HepG2 (cell line): ENCODE results near the gene ACTN4. TPM values are rescaled to one million over a fixed set of nuclear protein-coding genes. Genes with fewer than 3 reads are reported as not detected.
A peak's percentile ranks its signal among the peaks of the same experiment; 100 is the strongest.

Experiments used
- GATAD1 ChIP-seq: IDR thresholded peaks from 2 replicates; pipeline ENCODE4 v1.6.1; 2016; ENCODE audit warnings: missing genetic modification reagents, missing compliant biosample characterization
- KAT8 ChIP-seq: IDR thresholded peaks from 2 replicates; pipeline ENCODE4 v1.6.1; 2016; ENCODE audit warnings: missing genetic modification reagents, missing compliant biosample characterization
- KDM6A ChIP-seq: IDR thresholded peaks from 2 replicates; pipeline ENCODE4 v1.6.1; 2016; ENCODE audit warnings: low read depth
- MXI1 ChIP-seq: IDR thresholded peaks from 3 replicates; pipeline ENCODE4 v1.6.1; 2012; ENCODE audit warnings: low read depth, low read length, inconsistent platforms, borderline replicate concordance
- SOX5 ChIP-seq: IDR thresholded peaks from 2 replicates; pipeline ENCODE4 v1.6.1; 2016; ENCODE audit warnings: borderline replicate concordance
- SPEN ChIP-seq: sonication (generic); formaldehyde crosslinking; IDR thresholded peaks from 2 replicates; pipeline ENCODE4 v1.5.1; 2020; ENCODE audit warnings: low read depth, mild to moderate bottlenecking, missing genetic modification reagents
- STAT5B ChIP-seq: sonication (generic); formaldehyde crosslinking; IDR thresholded peaks from 2 replicates; pipeline ENCODE4 v1.4.0; 2020; ENCODE audit warnings: missing genetic modification reagents
- THAP11 ChIP-seq: IDR thresholded peaks from 2 replicates; pipeline ENCODE4 v1.6.1; 2016; ENCODE audit warnings: missing biosample characterization, missing genetic modification reagents
- ZNF263 ChIP-seq: sonication (generic); formaldehyde crosslinking; IDR thresholded peaks from 2 replicates; pipeline ENCODE4 v1.4.0; 2020; ENCODE audit warnings: missing genetic modification reagents
- ZNF446 ChIP-seq: sonication (generic); formaldehyde crosslinking; IDR thresholded peaks from 2 replicates; pipeline ENCODE4 v1.5.0; 2020; ENCODE audit warnings: mild to moderate bottlenecking, missing genetic modification reagents
- ZNF644 ChIP-seq: IDR thresholded peaks from 2 replicates; pipeline ENCODE4 v1.6.1; 2016; ENCODE audit warnings: low read depth
- ZSCAN25 ChIP-seq: sonication (generic); formaldehyde crosslinking; IDR thresholded peaks from 2 replicates; pipeline ENCODE4 v1.8.0; 2022; ENCODE audit warnings: mild to moderate bottlenecking, missing genetic modification reagents
- polyA plus RNA-seq, 8 experiments: library from polyadenylated mRNA; depleted of rRNA in 3 of 8; stranded (reverse) in 7 of 8; unstranded in 1 of 8; fragments of >200 nt; fragmentation: Illumina TruSeq in 4 of 8; extraction: Trizol in 4 of 8; gene quantifications; 2 replicates each; pipeline versions ENCODE4 v1.2.1 to v1.2.3, GENCODE V29; 2011 to 2016; ENCODE audit warnings: low read depth in 4 of 8, missing spikeins in 1 of 8, mixed read lengths in 1 of 8; ENCODE audit not compliant: insufficient read depth in 1 of 8
- total RNA-seq, 5 experiments: library from RNA; depleted of rRNA; stranded (reverse); fragments of >200 nt; fragmentation: Illumina TruSeq; extraction: Trizol; gene quantifications; 2 replicates each; pipeline ENCODE4 v1.2.3, GENCODE V29; 2016; ENCODE audit warnings: low read depth in 1 of 5
- TF ChIP-seq, protein P1 (sequence below): sonication (generic); formaldehyde crosslinking; IDR thresholded peaks from 2 replicates; pipeline ENCODE4 v1.9.0; 2021; ENCODE audit warnings: mild to moderate bottlenecking, missing genetic modification reagents
- TF ChIP-seq, protein P2 (sequence below): sonication (generic); formaldehyde crosslinking; IDR thresholded peaks from 2 replicates; pipeline ENCODE4 v1.4.0; 2020; ENCODE audit warnings: missing genetic modification reagents
- TF ChIP-seq, protein P3 (sequence below): sonication (generic); formaldehyde crosslinking; conservative IDR thresholded peaks from 2 replicates; pipeline ENCODE4 v1.4.0; 2020; ENCODE audit warnings: missing genetic modification reagents
- TF ChIP-seq, protein P4 (sequence below): IDR thresholded peaks from 2 replicates; pipeline ENCODE4 v1.6.1; 2016; ENCODE audit warnings: missing compliant biosample characterization, missing genetic modification reagents, borderline replicate concordance

The ACTN4 gene
- total and polyA plus RNA-seq, 2 of the 13 experiments (the other 11 are each of a cell fraction or from before 2014, with no cell fraction given), result 171 to 192 TPM

DNA sequence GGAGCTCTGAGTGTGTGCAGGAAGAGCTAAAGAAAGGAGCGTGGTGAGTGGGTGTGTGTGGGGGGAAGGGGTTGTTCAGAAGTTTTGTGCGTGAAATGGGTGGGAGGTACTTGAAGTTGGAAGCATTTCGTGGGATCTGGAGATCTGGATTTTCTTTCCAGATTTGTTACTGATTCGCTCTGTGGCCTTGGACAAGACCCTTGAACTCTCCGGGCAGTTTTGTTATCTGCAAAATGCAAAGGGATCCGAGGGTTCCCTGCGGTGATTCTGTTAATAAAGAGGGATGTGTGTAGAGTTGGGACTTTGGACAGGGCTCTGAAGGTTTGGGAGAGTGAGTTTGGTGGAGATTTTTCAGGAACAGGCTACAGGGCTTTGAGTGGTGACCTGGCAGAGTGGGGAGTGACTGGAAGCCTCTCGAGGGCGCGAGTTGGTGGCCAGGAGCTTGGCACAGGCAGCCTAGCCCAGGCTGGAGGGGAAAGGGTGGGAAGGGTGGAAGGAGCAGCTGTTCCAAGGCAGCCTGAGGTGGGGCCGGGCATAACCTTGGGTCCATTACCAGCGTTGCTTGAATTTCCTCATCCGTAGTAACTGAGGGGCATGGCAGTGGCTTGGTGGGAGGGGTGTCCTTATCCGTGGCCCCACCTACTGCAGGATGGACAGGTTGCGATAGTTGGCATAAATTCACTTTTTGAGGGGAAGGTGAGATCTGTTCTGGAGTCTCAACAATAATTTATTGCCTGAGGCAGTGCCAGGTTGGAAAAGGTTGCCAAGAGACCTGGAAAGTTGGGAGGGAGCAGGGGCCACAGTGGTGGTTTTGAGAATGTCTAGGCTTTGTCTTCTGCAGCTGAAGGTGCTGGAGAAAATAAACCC lies 2.1 kb downstream of the ACTN4 start (continued):
- TF ChIP-seq, protein P1, sequence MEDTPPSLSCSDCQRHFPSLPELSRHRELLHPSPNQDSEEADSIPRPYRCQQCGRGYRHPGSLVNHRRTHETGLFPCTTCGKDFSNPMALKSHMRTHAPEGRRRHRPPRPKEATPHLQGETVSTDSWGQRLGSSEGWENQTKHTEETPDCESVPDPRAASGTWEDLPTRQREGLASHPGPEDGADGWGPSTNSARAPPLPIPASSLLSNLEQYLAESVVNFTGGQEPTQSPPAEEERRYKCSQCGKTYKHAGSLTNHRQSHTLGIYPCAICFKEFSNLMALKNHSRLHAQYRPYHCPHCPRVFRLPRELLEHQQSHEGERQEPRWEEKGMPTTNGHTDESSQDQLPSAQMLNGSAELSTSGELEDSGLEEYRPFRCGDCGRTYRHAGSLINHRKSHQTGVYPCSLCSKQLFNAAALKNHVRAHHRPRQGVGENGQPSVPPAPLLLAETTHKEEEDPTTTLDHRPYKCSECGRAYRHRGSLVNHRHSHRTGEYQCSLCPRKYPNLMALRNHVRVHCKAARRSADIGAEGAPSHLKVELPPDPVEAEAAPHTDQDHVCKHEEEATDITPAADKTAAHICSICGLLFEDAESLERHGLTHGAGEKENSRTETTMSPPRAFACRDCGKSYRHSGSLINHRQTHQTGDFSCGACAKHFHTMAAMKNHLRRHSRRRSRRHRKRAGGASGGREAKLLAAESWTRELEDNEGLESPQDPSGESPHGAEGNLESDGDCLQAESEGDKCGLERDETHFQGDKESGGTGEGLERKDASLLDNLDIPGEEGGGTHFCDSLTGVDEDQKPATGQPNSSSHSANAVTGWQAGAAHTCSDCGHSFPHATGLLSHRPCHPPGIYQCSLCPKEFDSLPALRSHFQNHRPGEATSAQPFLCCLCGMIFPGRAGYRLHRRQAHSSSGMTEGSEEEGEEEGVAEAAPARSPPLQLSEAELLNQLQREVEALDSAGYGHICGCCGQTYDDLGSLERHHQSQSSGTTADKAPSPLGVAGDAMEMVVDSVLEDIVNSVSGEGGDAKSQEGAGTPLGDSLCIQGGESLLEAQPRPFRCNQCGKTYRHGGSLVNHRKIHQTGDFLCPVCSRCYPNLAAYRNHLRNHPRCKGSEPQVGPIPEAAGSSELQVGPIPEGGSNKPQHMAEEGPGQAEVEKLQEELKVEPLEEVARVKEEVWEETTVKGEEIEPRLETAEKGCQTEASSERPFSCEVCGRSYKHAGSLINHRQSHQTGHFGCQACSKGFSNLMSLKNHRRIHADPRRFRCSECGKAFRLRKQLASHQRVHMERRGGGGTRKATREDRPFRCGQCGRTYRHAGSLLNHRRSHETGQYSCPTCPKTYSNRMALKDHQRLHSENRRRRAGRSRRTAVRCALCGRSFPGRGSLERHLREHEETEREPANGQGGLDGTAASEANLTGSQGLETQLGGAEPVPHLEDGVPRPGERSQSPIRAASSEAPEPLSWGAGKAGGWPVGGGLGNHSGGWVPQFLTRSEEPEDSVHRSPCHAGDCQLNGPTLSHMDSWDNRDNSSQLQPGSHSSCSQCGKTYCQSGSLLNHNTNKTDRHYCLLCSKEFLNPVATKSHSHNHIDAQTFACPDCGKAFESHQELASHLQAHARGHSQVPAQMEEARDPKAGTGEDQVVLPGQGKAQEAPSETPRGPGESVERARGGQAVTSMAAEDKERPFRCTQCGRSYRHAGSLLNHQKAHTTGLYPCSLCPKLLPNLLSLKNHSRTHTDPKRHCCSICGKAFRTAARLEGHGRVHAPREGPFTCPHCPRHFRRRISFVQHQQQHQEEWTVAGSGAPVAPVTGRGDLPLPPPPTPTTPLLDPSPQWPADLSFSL (CRISPR knock-in tag), result 0 out of 2 replicates have a peak, but pooled peaks have one; percentile 33
- TF ChIP-seq, protein P2, sequence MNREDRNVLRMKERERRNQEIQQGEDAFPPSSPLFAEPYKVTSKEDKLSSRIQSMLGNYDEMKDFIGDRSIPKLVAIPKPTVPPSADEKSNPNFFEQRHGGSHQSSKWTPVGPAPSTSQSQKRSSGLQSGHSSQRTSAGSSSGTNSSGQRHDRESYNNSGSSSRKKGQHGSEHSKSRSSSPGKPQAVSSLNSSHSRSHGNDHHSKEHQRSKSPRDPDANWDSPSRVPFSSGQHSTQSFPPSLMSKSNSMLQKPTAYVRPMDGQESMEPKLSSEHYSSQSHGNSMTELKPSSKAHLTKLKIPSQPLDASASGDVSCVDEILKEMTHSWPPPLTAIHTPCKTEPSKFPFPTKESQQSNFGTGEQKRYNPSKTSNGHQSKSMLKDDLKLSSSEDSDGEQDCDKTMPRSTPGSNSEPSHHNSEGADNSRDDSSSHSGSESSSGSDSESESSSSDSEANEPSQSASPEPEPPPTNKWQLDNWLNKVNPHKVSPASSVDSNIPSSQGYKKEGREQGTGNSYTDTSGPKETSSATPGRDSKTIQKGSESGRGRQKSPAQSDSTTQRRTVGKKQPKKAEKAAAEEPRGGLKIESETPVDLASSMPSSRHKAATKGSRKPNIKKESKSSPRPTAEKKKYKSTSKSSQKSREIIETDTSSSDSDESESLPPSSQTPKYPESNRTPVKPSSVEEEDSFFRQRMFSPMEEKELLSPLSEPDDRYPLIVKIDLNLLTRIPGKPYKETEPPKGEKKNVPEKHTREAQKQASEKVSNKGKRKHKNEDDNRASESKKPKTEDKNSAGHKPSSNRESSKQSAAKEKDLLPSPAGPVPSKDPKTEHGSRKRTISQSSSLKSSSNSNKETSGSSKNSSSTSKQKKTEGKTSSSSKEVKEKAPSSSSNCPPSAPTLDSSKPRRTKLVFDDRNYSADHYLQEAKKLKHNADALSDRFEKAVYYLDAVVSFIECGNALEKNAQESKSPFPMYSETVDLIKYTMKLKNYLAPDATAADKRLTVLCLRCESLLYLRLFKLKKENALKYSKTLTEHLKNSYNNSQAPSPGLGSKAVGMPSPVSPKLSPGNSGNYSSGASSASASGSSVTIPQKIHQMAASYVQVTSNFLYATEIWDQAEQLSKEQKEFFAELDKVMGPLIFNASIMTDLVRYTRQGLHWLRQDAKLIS (CRISPR knock-in tag), result peak; percentile 60; the same call in 1 of the 2 replicates
- peak; percentile 27; the same call in 1 of the 2 replicates for TF ChIP-seq ZSCAN25 (CRISPR knock-in tag)
- TF ChIP-seq SOX5 (CRISPR knock-in tag), result peak; percentile 67
- TF ChIP-seq KDM6A, result peak; percentile 29; the same call in 1 of the 2 replicates
- TF ChIP-seq SPEN, result peak; percentile 47; the same call in 1 of the 2 replicates
- TF ChIP-seq, protein P3, sequence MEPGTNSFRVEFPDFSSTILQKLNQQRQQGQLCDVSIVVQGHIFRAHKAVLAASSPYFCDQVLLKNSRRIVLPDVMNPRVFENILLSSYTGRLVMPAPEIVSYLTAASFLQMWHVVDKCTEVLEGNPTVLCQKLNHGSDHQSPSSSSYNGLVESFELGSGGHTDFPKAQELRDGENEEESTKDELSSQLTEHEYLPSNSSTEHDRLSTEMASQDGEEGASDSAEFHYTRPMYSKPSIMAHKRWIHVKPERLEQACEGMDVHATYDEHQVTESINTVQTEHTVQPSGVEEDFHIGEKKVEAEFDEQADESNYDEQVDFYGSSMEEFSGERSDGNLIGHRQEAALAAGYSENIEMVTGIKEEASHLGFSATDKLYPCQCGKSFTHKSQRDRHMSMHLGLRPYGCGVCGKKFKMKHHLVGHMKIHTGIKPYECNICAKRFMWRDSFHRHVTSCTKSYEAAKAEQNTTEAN (CRISPR knock-in tag), result 0 out of 2 replicates have a peak, but pooled peaks have one; percentile 61
- TF ChIP-seq ZNF644 (CRISPR knock-in tag), result no peak
- TF ChIP-seq ZNF446, result no peak
- TF ChIP-seq MXI1, result no peak
- no peak for TF ChIP-seq STAT5B (CRISPR knock-in tag)
- 0 out of 2 replicates have a peak, but pooled peaks have one; percentile 20 for TF ChIP-seq GATAD1 (CRISPR knock-in tag)
- peak; percentile 47 for TF ChIP-seq THAP11
- TF ChIP-seq, protein P4, sequence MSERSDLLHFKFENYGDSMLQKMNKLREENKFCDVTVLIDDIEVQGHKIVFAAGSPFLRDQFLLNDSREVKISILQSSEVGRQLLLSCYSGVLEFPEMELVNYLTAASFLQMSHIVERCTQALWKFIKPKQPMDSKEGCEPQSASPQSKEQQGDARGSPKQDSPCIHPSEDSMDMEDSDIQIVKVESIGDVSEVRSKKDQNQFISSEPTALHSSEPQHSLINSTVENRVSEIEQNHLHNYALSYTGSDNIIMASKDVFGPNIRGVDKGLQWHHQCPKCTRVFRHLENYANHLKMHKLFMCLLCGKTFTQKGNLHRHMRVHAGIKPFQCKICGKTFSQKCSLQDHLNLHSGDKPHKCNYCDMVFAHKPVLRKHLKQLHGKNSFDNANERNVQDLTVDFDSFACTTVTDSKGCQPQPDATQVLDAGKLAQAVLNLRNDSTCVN, result peak; percentile 99
- peak; percentile 37; the same call in 1 of the 2 replicates for TF ChIP-seq KAT8 (CRISPR knock-in tag)
- TF ChIP-seq ZNF263 (CRISPR knock-in tag), result 0 out of 2 replicates have a peak, but pooled peaks have one; percentile 21
